ENCODE data around the gene TPX2.
A peak's percentile ranks its signal among the peaks of the same experiment; 100 is the strongest.
"Not testable (repeated sequence)": the region's sequence is repeated elsewhere in the genome, so short reads cannot be mapped to it uniquely, and the experiment has no call there.

TPX2 gene

DNA sequence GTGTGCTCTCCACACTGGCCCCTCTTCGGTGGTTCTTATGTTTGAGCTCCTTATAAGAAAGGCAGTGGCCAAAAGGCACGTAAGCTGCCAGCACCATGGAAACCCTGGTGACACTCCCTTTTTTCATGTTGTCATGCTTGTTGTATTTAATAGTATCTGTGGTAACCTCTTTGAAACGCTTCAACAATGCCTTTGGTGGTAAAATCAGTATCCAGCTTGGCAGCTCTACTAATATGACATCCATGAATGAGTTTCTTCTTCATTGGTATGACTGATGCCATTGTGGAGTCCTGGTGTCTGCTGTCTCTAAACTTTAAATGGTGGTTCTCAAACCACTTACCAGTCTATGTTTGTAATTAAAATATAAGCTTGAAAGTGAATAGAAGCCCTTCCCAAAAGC is 69.4 kb downstream of the TPX2 start:
- H3K27ac ChIP-seq = no peak overlapping the region
- no peak for TF ChIP-seq CTCF (conservative IDR thresholded peaks at IDR 0.05)

GRCh38 chr20:31809661-31810060 is 70.6 kb downstream of the TPX2 start:
- no peak overlapping the region for H3K27ac ChIP-seq
- TF ChIP-seq CTCF (conservative IDR thresholded peaks at IDR 0.05) = no peak

DNA sequence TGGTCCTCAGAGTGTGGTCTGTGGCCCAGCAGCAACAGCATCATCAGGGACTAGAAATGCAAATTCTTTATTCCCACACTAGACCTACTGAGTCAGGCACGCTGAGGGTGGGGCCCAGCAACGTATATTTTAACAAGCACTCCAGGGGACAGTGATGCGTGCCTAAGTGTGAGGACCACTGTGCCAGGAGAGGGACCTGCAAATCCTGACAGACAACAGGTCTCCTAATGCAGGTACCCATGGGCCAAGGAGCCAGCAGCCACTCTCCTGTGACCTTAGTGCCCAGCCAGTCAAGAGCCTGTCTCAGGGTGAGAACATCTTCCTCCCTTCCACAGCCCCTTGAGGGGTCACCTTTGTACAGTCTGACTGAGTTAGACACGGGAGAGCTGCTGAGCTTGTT is 72.1 kb downstream of the TPX2 start:
- no peak overlapping the region for H3K27ac ChIP-seq
- no peak for TF ChIP-seq CTCF (conservative IDR thresholded peaks at IDR 0.05)

GRCh38 chr20:31811796-31812728 is 73.0 kb downstream of the TPX2 start:
- no peak overlapping the region for H3K27ac ChIP-seq
- no peak for TF ChIP-seq CTCF (conservative IDR thresholded peaks at IDR 0.05)

- no peak for TF ChIP-seq CTCF (conservative IDR thresholded peaks at IDR 0.05)
- no peak overlapping the region; the same call in 1 of the 2 replicates for H3K27ac ChIP-seq
Measured at GRCh38 chr20:31813611-31814010, 74.5 kb downstream of the TPX2 start.

DNA sequence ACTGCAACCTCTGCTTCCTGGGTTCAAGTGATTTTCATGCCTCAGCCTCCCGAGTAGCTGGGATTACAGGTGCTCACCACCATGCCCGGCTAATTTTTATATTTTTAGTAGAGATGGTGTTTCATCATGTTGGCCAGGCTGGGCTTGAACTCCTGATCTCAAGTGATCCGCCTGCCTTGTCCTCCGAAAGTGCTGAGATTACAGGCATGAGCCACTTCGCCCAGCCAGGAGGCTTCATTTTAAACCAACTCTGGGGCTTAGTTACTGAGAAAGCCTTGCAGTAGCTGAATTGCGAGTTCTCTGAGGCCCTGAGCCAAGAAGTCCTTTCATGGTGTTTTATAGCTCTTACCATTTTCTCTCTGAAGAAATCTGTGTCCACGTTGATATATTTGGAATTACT is 75.1 kb downstream of the TPX2 start:
- H3K27ac ChIP-seq = not testable (repeated sequence)

DNA sequence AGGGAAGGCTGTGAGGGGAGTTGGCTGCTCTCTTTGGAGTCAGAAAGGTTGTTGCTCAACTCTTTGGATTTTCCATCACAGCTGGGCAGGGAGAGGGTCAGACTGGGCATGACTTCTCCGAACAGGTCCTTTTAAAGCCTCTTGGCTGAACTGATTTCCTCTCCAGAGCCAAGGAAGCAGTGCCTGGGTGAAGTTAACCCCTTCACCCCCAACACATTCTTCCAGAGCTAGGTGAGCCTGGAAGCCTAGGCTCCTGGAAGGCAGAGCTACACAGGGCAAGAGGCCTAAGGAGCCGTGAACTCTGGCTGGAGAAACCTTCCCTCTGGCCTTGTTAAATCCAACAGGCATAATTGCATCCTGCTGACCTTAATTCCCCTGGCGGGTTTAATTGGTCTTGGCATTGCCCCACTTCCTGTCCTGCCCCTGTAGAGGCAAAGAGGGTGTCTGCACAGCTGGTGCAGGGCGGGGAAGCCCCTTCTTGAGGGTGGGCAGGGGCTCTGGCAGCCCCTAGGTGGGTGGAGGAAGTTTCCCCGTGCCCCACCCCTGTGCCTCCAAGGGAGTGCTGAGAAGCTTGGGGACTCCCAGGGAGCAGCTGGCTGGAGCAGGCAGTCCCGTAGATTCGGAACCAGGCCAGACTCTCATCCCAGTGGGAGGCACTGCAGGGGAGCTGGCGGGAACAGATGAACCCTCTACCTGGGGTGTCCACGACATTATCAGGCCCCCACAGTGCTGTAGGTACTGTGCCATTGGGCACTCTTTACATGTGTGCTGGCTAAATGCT is 76.5 kb downstream of the TPX2 start:
- H3K27ac ChIP-seq = peak overlapping the region; percentile 59
- TF ChIP-seq CTCF (conservative IDR thresholded peaks at IDR 0.05) = no peak
